ENCODE measurements around the gene CATSPER3.

GRCh38 chr5:135039271-135040033 is 71.7 kb downstream of the CATSPER3 start:
- TF ChIP-seq EZH2 (IDR thresholded peaks at IDR 0.05; ENCODE audit: low read depth) (no peak), CTCF (conservative IDR thresholded peaks at IDR 0.05) (no peak)

Data from PC-9 (cell line).